Ureter (tissue), 1 donor: ENCODE results near the gene EEA1. TPM values are rescaled to one million over a fixed set of nuclear protein-coding genes. Genes with fewer than 3 reads are reported as not detected.

Experiments
- total RNA-seq: library from RNA; stranded (reverse); gene quantifications from one replicate; pipeline ENCODE4 v1.2.4, GENCODE V29; 2023
- donor health status: DM: yes; HTN: yes; CAD: no.

EEA1 gene
- total RNA-seq, 1 donor from 2014 or later: 46.3 TPM

Other genes starting within 250 kb of the EEA1 start
- gene PLEKHG7, start 226.3 kb downstream of the EEA1 start, total RNA-seq: 4.2 TPM